ENCODE data around the gene PASK.

GRCh38 chr2:241084856-241085444, 64.3 kb downstream of the PASK start:
- TF ChIP-seq POLR2A (IDR thresholded peaks at IDR 0.05) (no peak), EP300 (IDR thresholded peaks at IDR 0.05) (no peak), CTCF (IDR thresholded peaks at IDR 0.05) (no peak)
